Panc1 (cell line): Measurements from ENCODE around the gene NTMT1. TPM values are rescaled to one million over a fixed set of nuclear protein-coding genes. Genes with fewer than 3 reads are reported as not detected.
A peak's percentile ranks its signal among the peaks of the same experiment; 100 is the strongest.

Experiments
- ATAC-seq: fragments of 200-7000 bp; cut with Tn5 transposase; 2 replicates; pipeline ENCODE4 v1.9.1; 2020; ENCODE audit warnings: mild to moderate bottlenecking, moderate library complexity
- BruUV-seq: library from RNA; stranded (reverse); fragments of 400-500 nt; replicated peaks from 2 replicates; lab custom pipeline; 2021; lab: Mats Ljungman, UMichigan
- CTCF ChIA-PET: fragments of 300-600 bp; sonication (Branson Sonifier 250); formaldehyde crosslinking; loops from one replicate; lab custom pipeline; 2022; ENCODE audit warnings: antibody characterized with exemption; lab: Charles Lee
- POLR2A ChIA-PET: fragments of 300-600 bp; sonication (Branson Sonifier 250); formaldehyde crosslinking; loops from one replicate; lab custom pipeline; 2022; ENCODE audit warnings: antibody characterized with exemption; lab: Charles Lee
- DNase-seq: peaks from one replicate; pipeline ENCODE4 v3.0.0-alpha.2; 2010; ENCODE audit warnings: low read depth, low spot score
- H3K27ac ChIP-seq: 2 replicates; pipeline ENCODE4 v1.5.1; 2011; ENCODE audit warnings: mild to moderate bottlenecking, low read length, inconsistent platforms
- H3K27me3 ChIP-seq: fragments of 200-500 bp; sonication (Bioruptor generic); 2 replicates; pipeline ENCODE4 v1.6.0; 2014; ENCODE audit warnings: low read length, inconsistent platforms; ENCODE audit not compliant: control insufficient read depth, insufficient read depth
- H3K36me3 ChIP-seq: fragments of 200-500 bp; sonication (Bioruptor generic); 2 replicates; pipeline ENCODE4 v1.5.1; 2014; ENCODE audit warnings: inconsistent platforms, mild to moderate bottlenecking, low read length, moderate library complexity; ENCODE audit not compliant: control insufficient read depth, insufficient read depth
- H3K4me1 ChIP-seq: 2 replicates; pipeline ENCODE4 v1.5.1; 2011; ENCODE audit warnings: inconsistent platforms, mild to moderate bottlenecking, low read length, moderate library complexity; ENCODE audit not compliant: control insufficient read depth, insufficient read depth
- H3K4me3 ChIP-seq, 2 experiments: 2 replicates each; pipeline ENCODE4 v1.5.1; 2011 to 2012; ENCODE audit warnings: low read depth in 2 of 2, low read length in 2 of 2, mild to moderate bottlenecking in 2 of 2, inconsistent platforms in 1 of 2, moderate library complexity in 1 of 2
- H3K9me3 ChIP-seq: fragments of 200-500 bp; sonication (Bioruptor generic); 2 replicates; pipeline ENCODE4 v1.5.1; 2014; ENCODE audit warnings: low read depth, mild to moderate bottlenecking, inconsistent platforms, low read length, moderate library complexity; ENCODE audit not compliant: control insufficient read depth, insufficient read depth
- CTCF ChIP-seq: fragments of 450-650 bp; IDR thresholded peaks from 2 replicates; pipeline ENCODE4 v1.5.1; 2017; ENCODE audit warnings: mild to moderate bottlenecking
- POLR2AphosphoS5 ChIP-seq: IDR thresholded peaks from 2 replicates; pipeline ENCODE4 v1.6.1; 2012; ENCODE audit warnings: mild to moderate bottlenecking, low read depth, low read length, moderate library complexity
- SIN3A ChIP-seq: IDR thresholded peaks from 2 replicates; pipeline ENCODE4 v1.6.1; 2012; ENCODE audit warnings: low read depth, mild to moderate bottlenecking, low read length, moderate library complexity, borderline replicate concordance; ENCODE audit not compliant: insufficient read depth
- TCF7L2 ChIP-seq: IDR thresholded peaks from 2 replicates; pipeline ENCODE4 v1.6.1; 2011; ENCODE audit warnings: mild to moderate bottlenecking, low read depth, low read length, inconsistent platforms
- in situ Hi-C: cut with HindIII; loops from 2 replicates; pipeline ENCODE4 v1.10.0; 2016; ENCODE audit warnings: low sequenced_read_pairs, low pct_unique_long_range_greater_than_20kb
- intact Hi-C: fragments of 100-400 bp; cut with micrococcal nuclease; formaldehyde crosslinking; loops from one replicate; pipeline ENCODE4 v1.10.0; 2022; ENCODE audit not compliant: unreplicated experiment
- total RNA-seq: library from RNA; stranded (reverse); gene quantifications from one replicate; pipeline ENCODE4 v1.2.1, GENCODE V29; 2021; ENCODE audit not compliant: unreplicated experiment
- TF ChIP-seq, protein P1 (sequence below), 2 experiments: IDR thresholded peaks; 2 replicates each; pipeline ENCODE4 v1.6.1; 2011 to 2012; ENCODE audit warnings: low read depth in 2 of 2, control low read depth in 1 of 2, low read length in 1 of 2, mild to moderate bottlenecking in 1 of 2, moderate library complexity in 1 of 2; ENCODE audit not compliant: insufficient read depth in 1 of 2

NTMT1 gene
- total RNA-seq, 1 experiment from 2014 or later = 47.5 TPM

DNA sequence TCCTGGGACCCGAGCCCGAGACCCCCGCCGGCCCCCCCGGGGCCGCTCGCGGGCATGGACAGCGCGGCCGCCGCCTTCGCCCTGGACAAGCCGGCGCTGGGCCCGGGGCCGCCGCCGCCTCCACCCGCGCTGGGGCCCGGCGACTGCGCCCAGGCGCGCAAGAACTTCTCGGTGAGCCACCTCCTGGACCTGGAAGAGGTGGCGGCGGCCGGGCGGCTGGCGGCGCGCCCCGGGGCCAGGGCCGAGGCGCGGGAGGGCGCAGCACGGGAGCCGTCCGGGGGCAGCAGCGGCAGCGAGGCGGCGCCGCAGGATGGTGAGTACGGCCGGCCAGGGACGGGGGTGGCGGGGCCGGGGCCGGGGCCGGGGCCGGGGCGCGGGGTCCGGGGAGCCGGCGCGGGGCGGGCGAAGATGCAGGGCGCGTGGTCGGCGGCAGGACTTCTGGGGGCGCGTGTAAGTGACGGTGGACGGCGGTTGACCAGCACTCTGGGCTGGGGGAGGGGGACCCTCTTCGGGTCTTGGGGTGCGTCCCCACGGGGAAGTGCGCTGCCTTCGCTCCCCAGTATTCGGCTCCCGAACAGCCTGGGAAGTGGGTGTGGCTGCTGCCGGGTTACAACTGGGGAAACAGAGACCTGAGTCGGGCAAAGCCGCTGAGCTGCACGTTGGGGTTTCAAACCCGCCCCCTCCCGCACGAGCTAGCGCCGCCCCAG, 40.0 kb downstream of the NTMT1 start:
- no peaks in the 10 kb centered on the region for H3K27me3 ChIP-seq
- H3K36me3 ChIP-seq = no peaks in the 10 kb centered on the region
- DNase-seq (no peak), ATAC-seq (peak; percentile 60)
- H3K4me3 ChIP-seq = peak overlapping the region; percentile 35; a peak in 3 of 4 replicates
- no peaks in the 10 kb centered on the region for H3K9me3 ChIP-seq
- ChIA-PET CTCF (interaction anchor here (0.6 kb wide), 1 partner anchor 56 kb away, joined by 4 read pairs; no protein-coding TSS in a partner anchor), POLR2A (interaction anchor here (0.6 kb wide), 1 partner anchor 44 kb away, joined by 3 read pairs; no protein-coding TSS in a partner anchor)
- no peak overlapping the region for H3K27ac ChIP-seq
- H3K4me1 ChIP-seq = no peaks in the 10 kb centered on the region
- in situ Hi-C loops (no loop called here), intact Hi-C loops (no loop called here)
- TF ChIP-seq TCF7L2 (no peak), SIN3A (no peak), POLR2AphosphoS5 (no peak), CTCF (no peak)
- TF ChIP-seq, protein P1, sequence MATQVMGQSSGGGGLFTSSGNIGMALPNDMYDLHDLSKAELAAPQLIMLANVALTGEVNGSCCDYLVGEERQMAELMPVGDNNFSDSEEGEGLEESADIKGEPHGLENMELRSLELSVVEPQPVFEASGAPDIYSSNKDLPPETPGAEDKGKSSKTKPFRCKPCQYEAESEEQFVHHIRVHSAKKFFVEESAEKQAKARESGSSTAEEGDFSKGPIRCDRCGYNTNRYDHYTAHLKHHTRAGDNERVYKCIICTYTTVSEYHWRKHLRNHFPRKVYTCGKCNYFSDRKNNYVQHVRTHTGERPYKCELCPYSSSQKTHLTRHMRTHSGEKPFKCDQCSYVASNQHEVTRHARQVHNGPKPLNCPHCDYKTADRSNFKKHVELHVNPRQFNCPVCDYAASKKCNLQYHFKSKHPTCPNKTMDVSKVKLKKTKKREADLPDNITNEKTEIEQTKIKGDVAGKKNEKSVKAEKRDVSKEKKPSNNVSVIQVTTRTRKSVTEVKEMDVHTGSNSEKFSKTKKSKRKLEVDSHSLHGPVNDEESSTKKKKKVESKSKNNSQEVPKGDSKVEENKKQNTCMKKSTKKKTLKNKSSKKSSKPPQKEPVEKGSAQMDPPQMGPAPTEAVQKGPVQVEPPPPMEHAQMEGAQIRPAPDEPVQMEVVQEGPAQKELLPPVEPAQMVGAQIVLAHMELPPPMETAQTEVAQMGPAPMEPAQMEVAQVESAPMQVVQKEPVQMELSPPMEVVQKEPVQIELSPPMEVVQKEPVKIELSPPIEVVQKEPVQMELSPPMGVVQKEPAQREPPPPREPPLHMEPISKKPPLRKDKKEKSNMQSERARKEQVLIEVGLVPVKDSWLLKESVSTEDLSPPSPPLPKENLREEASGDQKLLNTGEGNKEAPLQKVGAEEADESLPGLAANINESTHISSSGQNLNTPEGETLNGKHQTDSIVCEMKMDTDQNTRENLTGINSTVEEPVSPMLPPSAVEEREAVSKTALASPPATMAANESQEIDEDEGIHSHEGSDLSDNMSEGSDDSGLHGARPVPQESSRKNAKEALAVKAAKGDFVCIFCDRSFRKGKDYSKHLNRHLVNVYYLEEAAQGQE (IDR thresholded peaks at IDR 0.05; ENCODE audit: insufficient read depth in 1 of 2, low read depth in 2 of 2, low read length in 1 of 2) = no peak
- BruUV-seq = no TSS peak

DNA sequence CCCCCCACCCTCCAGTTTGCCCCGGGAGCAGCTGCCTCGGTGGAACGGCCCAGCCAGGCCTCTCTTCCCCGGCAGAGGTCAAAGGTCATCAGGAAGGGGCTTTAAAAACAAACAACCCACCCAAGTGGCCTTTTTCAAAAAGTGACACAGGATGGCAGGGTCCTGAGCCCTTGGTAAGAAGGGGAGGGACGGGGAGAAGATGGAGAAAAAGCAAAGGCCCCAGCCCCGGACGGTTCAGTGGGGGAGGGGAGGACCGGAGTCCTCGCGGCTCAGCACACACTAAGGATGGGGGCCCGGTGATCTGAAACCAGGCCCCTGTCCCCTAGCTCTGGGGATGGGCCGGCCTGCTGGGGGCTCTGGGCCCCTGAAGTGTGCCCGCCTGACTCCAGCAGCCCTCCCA, 40.6 kb downstream of the NTMT1 start:
- BruUV-seq = no TSS peak
- Histone ChIP-seq H3K4me1 (no peaks in the 10 kb centered on the region), H3K27ac (no peak overlapping the region), H3K4me3 (peak overlapping the region in 1 of 2 experiments; percentile 25; a peak in 1 of 4 replicates), H3K9me3 (no peaks in the 10 kb centered on the region), H3K27me3 (no peaks in the 10 kb centered on the region), H3K36me3 (no peaks in the 10 kb centered on the region)
- in situ Hi-C loops (no loop called here), intact Hi-C loops (no loop called here)
- no peak for DNase-seq
- ATAC-seq = no peak
- ChIA-PET POLR2A (interaction anchor here (0.6 kb wide), 1 partner anchor 43 kb away, joined by 3 read pairs; no protein-coding TSS in a partner anchor), CTCF (interaction anchor here (0.6 kb wide), 1 partner anchor 55 kb away, joined by 4 read pairs; no protein-coding TSS in a partner anchor)
- TF ChIP-seq SIN3A (no peak), TCF7L2 (no peak), CTCF (no peak)
- TF ChIP-seq, protein P1 (IDR thresholded peaks at IDR 0.05; ENCODE audit: insufficient read depth in 1 of 2, low read depth in 2 of 2, low read length in 1 of 2) = no peak
